ENCODE results near the gene PISD.

The PISD gene

GRCh38 chr22:31622980-31623379, 39.0 kb downstream of the PISD start:
- Histone ChIP-seq H3K4me3 (ENCODE audit: low read depth, low read length) (no peak overlapping the region), H3K9me3 (ENCODE audit: control insufficient read depth, insufficient read depth, low read depth, low read length) (no peaks in the 10 kb centered on the region), H3K36me3 (ENCODE audit: control insufficient read depth in 2 of 2, insufficient read depth in 1 of 2, low read length in 2 of 2) (peaks cover 0 to 63% of the 10 kb centered on the region in 2 experiments; a peak in 1 of 3 replicates), H3K4me1 (ENCODE audit: control insufficient read depth, insufficient read depth, low read length) (no peaks in the 10 kb centered on the region), H3K27ac (ENCODE audit: extremely low read depth, low read depth, low read length) (0 out of 2 replicates have a peak overlapping the region, but pooled peaks have one; percentile 5)
- POLR2A ChIA-PET, result no interaction called here
- CTCF ChIA-PET, result interaction anchor here (2.6 kb wide), 1 partner anchor 12 kb away, joined by 14 read pairs; no protein-coding TSS in a partner anchor
- TF ChIP-seq ZNF704 (tag by site-specific recombination; IDR thresholded peaks at IDR 0.05) (no peak), MEIS1 (CRISPR knock-in tag; IDR thresholded peaks at IDR 0.05; ENCODE audit: borderline replicate concordance) (no peak), ZNF274 (IDR thresholded peaks at IDR 0.05; ENCODE audit: low read length) (no peak), ZNF274 (tag by site-specific recombination; IDR thresholded peaks at IDR 0.05; ENCODE audit: borderline replicate concordance) (no peak), ZNF37A (tag by site-specific recombination; IDR thresholded peaks at IDR 0.05) (no peak), EGR2 (tag by site-specific recombination; IDR thresholded peaks at IDR 0.05; ENCODE audit: low read depth) (no peak), GLI2 (tag by site-specific recombination; IDR thresholded peaks at IDR 0.05; ENCODE audit: borderline replicate concordance, low read depth) (no peak), ZNF514 (tag by site-specific recombination; IDR thresholded peaks at IDR 0.05) (no peak), PRDM6 (tag by site-specific recombination; IDR thresholded peaks at IDR 0.05) (no peak), ZNF791 (tag by site-specific recombination; IDR thresholded peaks at IDR 0.05) (no peak), ZBTB49 (tag by site-specific recombination; IDR thresholded peaks at IDR 0.05; ENCODE audit: low read depth) (no peak), ZNF138 (tag by site-specific recombination; IDR thresholded peaks at IDR 0.05; ENCODE audit: borderline replicate concordance) (no peak), IKZF3 (tag by site-specific recombination; IDR thresholded peaks at IDR 0.05) (no peak), PBX3 (CRISPR knock-in tag; IDR thresholded peaks at IDR 0.05) (no peak), KLF8 (tag by site-specific recombination; IDR thresholded peaks at IDR 0.05) (no peak), ZNF266 (tag by site-specific recombination; IDR thresholded peaks at IDR 0.05; ENCODE audit: low read depth) (no peak), ZNF521 (tag by site-specific recombination; IDR thresholded peaks at IDR 0.05) (no peak), ZNF785 (tag by site-specific recombination; IDR thresholded peaks at IDR 0.05) (no peak), ZNF660 (tag by site-specific recombination; IDR thresholded peaks at IDR 0.05) (no peak), KLF16 (tag by site-specific recombination; IDR thresholded peaks at IDR 0.05) (no peak)
